SHP77 (cell line): ENCODE results near the gene COG5.
"Not testable (repeated sequence)": the region's sequence is repeated elsewhere in the genome, so short reads cannot be mapped to it uniquely, and the experiment has no call there.

Experiments
- DNase-seq, 2 experiments: peaks; one replicate each; lab custom pipeline; 2025; lab: John Stamatoyannopoulos, UW

COG5 gene

GRCh38 chr7:107579885-107580715, 16.4 kb upstream of the COG5 start, which contains the start of gene BCAP29:
BCAP29 (plus strand) TSS chr7:107580246; CDS start chr7:107580773, 527 bp downstream.
- peak; percentile 64 to 73 for DNase-seq

DNA sequence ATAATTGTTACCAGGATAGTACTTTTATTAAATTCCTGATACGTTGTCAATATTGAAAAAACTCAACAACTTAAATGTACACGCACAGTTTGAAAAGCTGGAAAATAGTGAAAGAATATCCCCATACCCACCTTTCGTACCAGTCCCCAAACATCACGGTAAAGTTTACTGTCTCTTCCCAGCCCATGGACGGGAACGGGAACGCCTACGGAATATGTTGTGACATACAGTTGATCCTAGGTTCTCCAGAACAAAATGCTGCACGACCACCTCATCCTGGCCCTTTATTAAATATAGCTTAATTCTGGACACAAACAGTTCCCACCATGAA, 15.8 kb upstream of the COG5 start:
- peak in 1 of 2 experiments; percentile 38 for DNase-seq

DNA sequence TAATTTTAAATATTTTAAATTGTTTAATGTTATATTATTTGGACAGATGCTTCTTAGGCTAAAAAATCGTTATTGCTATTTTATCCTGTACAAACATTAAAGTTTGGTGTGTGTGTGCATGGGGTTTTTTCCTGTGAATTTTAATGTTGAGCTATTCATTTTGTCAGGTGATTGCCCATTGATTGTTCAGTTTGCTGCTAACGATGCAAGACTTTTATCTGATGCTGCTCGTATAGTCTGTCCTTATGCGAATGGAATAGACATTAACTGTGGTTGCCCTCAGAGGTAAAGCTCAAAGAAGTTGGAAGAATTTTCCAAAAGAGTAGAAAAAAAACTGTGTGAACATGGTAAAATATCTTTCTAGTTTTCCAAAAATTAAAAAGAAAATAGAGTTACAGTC, 9.8 kb upstream of the COG5 start:
- DNase-seq, result no peak

DNA sequence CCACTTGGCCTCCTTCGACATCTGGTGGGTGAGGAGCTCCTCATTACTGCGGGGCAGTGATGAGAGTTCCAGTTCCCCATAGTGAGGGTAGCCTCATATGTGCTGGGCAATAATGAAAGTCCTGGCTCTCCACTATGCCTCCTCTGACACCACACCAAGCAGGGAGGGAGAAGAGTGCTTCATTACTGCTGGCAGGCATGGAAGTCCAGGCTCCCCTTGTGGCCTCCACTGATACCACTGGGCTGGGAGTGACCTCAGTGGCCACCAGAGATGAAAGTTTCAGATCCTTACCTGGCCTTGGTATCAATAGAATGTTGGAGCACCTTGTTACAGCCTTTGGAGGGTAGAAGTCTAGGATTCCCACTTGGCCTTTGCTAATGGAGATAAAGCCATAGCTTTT, 6.6 kb upstream of the COG5 start:
- DNase-seq, result no peak

GRCh38 chr7:107564553-107565298, 1.0 kb upstream of the COG5 start:
- no peak for DNase-seq

GRCh38 chr7:107563081-107563774, 492 bp downstream of the COG5 start:
- DNase-seq, result peak; percentile 2 to 39

DNA sequence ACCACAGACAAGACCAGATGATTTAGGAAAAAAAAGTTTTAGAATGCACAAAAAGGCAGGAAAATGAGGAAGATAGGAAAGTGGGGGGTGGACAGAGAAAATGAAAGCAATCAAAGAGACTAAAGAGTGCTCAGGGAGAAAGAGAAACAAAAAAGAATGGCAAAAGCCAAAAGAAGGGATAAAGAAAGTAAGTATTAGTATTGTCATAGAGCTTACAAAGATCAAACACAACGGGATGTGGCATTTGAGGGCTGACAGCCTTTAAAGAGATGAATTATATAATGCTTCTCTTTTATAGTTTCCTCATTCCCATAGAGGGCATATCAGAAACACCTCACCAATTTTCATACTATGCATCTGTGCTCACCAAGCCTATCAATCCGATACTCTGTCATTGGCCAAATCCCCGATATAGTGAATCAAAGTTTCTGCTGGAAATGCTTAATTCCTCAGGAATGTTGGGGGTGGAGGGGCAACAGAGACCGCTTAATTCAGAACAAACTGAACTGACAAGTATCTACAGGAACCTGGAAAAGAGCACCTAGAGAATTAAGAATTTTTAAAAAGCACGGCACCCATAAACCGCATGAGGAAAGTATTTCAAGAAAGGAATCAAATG, 2.7 kb downstream of the COG5 start:
- DNase-seq, result no peak

DNA sequence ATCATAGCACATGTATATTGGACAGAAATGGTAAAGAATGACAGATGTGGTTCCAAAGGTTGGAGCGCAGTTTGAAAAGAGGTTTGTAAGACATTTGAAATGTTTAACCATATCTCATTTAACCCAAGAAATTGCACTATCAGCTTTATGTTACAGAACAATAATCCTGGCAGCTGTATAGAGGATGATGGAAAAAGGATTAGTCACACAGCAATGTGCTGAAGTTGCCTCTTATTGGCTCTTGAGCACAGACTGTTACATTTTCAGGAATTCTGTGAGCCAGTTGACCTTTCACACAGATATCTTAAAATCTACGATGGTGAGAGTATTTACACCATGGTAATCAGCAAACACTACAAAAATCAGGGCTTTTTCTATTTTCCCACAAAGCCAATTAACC, 3.9 kb downstream of the COG5 start:
- no peak for DNase-seq

DNA sequence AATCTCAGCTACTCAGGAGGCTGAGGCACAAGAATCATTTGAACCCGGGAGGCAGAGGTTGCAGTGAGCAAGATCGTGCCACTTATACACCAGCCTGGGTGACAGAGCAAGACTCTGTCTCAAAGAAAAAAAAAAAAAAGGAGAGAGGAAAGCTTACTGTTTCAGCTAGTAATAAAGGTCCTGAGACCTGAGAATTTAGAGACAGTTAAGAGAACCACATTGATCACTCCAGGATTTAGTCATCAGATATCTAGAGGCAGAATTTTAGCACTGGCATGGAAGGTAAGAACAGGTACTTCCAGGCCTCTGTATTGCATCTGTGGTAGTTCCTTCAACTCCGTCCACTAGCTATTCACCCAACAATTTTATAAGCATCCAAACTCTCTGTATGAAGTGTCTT, 7.8 kb downstream of the COG5 start:
- DNase-seq, result no peak

GRCh38 chr7:107551936-107552335, 11.8 kb downstream of the COG5 start:
- DNase-seq, result no peak

GRCh38 chr7:107544848-107545591, 18.7 kb downstream of the COG5 start:
- no peak for DNase-seq

DNA sequence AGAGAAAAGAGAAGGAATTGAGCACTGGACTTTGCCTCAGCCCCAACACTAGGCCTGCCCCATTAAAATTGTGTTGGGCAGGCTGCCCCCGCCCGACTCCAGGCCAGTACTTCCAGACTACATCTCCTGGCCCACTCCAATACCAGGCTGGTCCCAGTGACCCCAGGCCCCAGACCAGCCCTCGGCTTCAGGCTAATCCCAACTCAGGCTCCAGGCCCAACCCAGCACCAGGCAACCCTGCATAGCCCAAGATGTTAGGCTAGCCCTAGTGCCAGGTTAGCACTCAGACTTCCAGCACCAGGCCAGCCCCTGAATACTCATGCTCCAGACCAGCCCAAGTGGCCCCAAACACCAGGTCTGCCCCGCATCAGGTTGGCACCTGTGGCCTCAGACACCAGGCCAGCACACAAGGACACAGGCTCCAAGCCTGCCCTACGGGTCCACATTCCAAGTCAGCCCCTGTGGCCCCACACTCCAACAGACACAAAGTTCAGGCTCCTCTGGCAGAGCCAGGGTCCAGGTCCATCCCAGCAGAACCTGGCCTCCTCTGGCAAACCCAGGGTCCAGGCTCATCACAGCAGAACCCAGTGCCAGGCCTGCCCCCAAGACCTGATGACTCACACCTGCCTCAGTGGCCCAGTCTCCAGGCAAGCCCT, 20.3 kb downstream of the COG5 start:
- DNase-seq, result no peak

DNA sequence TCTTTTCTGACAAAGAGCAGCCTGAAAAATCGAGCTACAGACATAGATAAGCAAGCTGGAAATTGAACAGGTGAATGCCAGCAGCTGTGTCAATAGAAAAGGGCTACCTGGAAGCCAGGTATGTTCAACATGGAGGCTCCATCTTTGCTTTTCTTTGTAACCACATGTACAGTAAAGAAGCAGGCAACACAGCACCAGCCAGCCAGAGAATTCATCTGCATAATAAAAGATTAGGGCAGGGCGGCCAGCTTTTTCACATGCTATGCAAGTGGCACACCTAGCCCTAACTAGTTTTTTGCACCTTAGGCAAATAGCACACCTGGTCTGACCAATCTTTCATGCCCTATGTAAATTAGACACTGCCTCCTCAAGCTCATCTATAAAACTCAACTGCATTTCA, 25.7 kb downstream of the COG5 start:
- no peak for DNase-seq

GRCh38 chr7:107537228-107537627, 26.5 kb downstream of the COG5 start:
- not testable (repeated sequence) for DNase-seq

DNA sequence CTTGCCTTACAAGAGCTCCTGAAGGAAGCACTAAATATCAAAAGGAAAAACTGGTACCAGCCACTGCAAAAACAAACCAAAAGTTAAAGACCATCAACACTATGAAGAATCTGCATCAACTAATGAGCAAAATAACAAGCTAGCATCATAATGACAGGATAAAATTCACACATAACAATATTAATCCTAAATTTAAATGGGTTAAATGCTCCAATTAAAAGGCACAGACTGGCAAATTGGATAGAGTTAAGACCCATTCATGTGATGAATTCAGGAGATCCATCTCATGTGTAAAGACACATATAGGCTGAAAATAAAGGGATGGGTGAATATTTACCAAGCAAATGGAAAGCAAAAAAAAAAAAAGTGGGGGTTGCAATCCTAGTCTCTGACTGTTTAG, 29.6 kb downstream of the COG5 start:
- DNase-seq, result no peak

GRCh38 chr7:107530751-107531150, 33.0 kb downstream of the COG5 start:
- DNase-seq, result no peak

- no peak for DNase-seq
Measured at GRCh38 chr7:107528461-107528860, 35.3 kb downstream of the COG5 start.

- no peak for DNase-seq
Measured at GRCh38 chr7:107527196-107527595, 36.5 kb downstream of the COG5 start.

GRCh38 chr7:107526672-107527071, 37.0 kb downstream of the COG5 start:
- DNase-seq, result no peak

DNA sequence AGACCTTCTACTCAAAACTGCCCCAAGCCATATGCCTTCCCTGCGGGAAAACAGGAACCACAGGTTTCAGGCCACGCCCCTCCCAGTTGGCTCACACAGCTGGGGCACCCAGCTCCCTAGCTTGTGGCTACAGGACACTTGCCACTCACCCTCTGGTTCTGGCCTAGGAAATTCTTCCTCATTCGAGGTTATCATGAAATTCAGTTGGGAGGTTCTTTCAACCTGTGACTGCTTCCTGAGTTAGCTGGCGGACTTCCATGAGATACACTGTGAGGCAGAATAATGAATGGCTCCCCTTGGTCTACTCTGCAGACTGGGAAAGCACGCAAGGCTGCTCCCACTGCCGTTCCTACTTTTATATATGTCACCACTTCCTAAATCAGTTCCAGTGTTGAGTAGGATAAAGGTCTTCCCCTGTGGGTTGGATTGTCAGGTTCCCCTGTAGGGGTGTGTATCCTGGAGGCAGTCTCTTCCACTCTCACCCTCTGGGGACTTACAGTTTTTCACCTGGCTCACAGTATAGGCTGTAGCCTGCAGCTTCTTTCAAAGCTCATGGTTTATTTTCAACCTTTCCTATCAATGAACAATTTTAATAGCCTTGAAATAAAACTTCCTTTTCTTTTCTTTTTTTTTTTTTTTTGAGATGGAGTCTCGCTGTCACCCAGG, 56.9 kb downstream of the COG5 start:
- DNase-seq, result peak in 1 of 2 experiments; percentile 68
